Upper lobe of left lung (tissue), 6 donors: ENCODE measurements around the gene POLR3H. TPM values are rescaled to one million over a fixed set of nuclear protein-coding genes. Genes with fewer than 3 reads are reported as not detected.
A peak's percentile ranks its signal among the peaks of the same experiment; 100 is the strongest.

Experiments
- ATAC-seq, 2 donors: fragments of 200-7000 bp; cut with Tn5 transposase; one replicate each; pipeline ENCODE4 v1.9.1; 2022; ENCODE audit warnings: mild to moderate bottlenecking in 2 of 2, moderate library complexity in 2 of 2; ENCODE audit not compliant: low FRiP score in 2 of 2
- DNase-seq, 2 donors: peaks; one replicate each; pipeline ENCODE4 v3.0.0-alpha.2; 2019 to 2020
- H3K27ac ChIP-seq, 4 donors: fragments of 200-600 bp; sonication (generic); one replicate each; pipeline ENCODE4 v1.5.1; 2016 to 2019
- H3K27me3 ChIP-seq, 4 donors: fragments of 200-600 bp; sonication (generic); one replicate each; pipeline ENCODE4 v1.5.1; 2017 to 2019
- H3K36me3 ChIP-seq, 4 donors: fragments of 200-600 bp; sonication (generic); one replicate each; pipeline ENCODE4 v1.5.1; 2016 to 2019
- H3K4me1 ChIP-seq, 4 donors: fragments of 200-600 bp; sonication (generic); one replicate each; pipeline ENCODE4 v1.5.1; 2018 to 2019
- H3K4me3 ChIP-seq, 4 donors: fragments of 200-600 bp; sonication (generic); one replicate each; pipeline ENCODE4 v1.5.1; 2017 to 2019; ENCODE audit warnings: mild to moderate bottlenecking in 2 of 4, moderate library complexity in 1 of 4
- H3K9me3 ChIP-seq, 4 donors: fragments of 200-600 bp; sonication (generic); one replicate each; pipeline ENCODE4 v1.5.1; 2018 to 2019
- EP300 ChIP-seq, 4 donors: sonication (generic); formaldehyde crosslinking; IDR thresholded peaks; one replicate each; pipeline ENCODE4 v1.5.1; 2017; ENCODE audit warnings: antibody characterized with exemption in 4 of 4, control low read depth in 2 of 4
- POLR2A ChIP-seq, 4 donors: fragments of 450-650 bp; IDR thresholded peaks; one replicate each; pipeline ENCODE4 v1.5.1; 2016 to 2017; ENCODE audit warnings: antibody characterized with exemption in 4 of 4, mild to moderate bottlenecking in 2 of 4
- POLR2AphosphoS5 ChIP-seq, 2 donors: sonication (generic); formaldehyde crosslinking; IDR thresholded peaks; one replicate each; pipeline ENCODE4 v1.5.1; 2017; ENCODE audit warnings: antibody characterized with exemption in 2 of 2
- WGBS, 2 donors: methylation state at CpG; one replicate each; pipeline ENCODE4 v1.1.5; 2017 to 2018; 5-methylcytosine and 5-hydroxymethylcytosine counted together
- total RNA-seq, 6 donors: library from RNA; depleted of rRNA in 4 of 6; stranded (reverse); fragments of >200 nt in 4 of 6; gene quantifications; one replicate each; pipeline versions ENCODE4 v1.1.0 to v1.2.1, GENCODE V29; 2016 to 2021
- TF ChIP-seq, protein P1 (sequence below), 6 experiments: fragments of 450-650 bp in 4 of 6; fragments of 200-600 bp in 2 of 6; sonication (generic) in 2 of 6; IDR thresholded peaks; one replicate each; pipeline ENCODE4 v1.5.1; 2016 to 2019; ENCODE audit warnings: antibody characterized with exemption in 6 of 6
- donor health status: DM: no; HTN: no; CAD: no; lungs with moderate emphysema.
- donor health status: DM: no; HTN: yes; CAD: no; lungs with severe emphysema.

Gene POLR3H
- total RNA-seq, 6 donors from 2014 or later = 35.6 to 73.5 (median 53.0) TPM

DNA sequence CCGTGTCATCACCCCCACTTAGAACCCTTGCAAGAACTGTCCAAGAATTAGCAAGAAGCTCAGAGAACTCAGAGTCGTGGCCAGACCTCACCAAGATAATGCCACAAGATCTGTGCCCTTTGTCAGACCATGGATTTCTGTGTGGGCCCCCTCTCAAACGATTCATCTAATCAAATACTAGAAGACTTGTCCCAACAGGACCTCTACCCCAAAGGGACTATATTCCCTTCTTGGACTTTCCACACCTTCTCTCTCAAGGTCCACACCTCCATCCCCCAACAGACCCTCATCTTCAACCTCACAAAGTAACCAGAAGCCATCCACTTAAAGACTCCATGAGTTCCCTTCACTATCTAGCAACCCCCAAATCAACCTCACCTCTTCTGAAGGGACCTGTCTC, 2.8 kb downstream of the POLR3H start:
- Histone ChIP-seq H3K4me1 (peaks cover 26 to 49% (median 32%) of the 10 kb centered on the region in 4 donors), H3K4me3 (peak overlapping the region in 2 of 4 donors; percentile 89 to 95), H3K9me3 (no peaks in the 10 kb centered on the region), H3K27ac (peak overlapping the region in 1 of 4 donors; percentile 30), H3K36me3 (peaks cover 0 to 30% (median 17%) of the 10 kb centered on the region in 4 donors), H3K27me3 (no peaks in the 10 kb centered on the region)
- TF ChIP-seq POLR2AphosphoS5 (IDR thresholded peaks at IDR 0.05) = no peak
- no peak for TF ChIP-seq POLR2A (IDR thresholded peaks at IDR 0.05)
- WGBS, 2 donors = 67 to 73% methylated on average over 2 to 3 of the region's 3 CpGs
- DNase-seq = no peak
- no peak for ATAC-seq

DNA sequence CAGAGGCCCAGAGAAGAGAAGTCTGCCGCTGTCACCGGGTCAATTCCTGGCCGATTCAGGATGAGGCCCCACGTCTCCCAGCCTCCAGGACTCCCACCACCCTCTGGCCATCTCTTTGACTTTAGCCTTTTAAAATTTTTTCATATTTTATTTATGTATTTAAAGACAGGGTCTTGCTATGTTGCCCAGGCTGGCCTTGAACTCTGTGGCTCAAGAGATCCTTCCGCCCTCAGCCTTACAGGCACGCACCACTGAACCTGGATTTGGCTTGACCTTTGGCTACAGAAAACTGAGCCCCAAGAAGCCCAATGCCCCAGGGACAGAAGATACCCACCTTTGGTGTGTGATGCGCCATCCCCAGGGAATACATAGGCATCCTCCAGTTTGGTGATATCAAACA, 3.9 kb downstream of the POLR3H start:
- Histone ChIP-seq H3K9me3 (no peaks in the 10 kb centered on the region), H3K36me3 (peaks cover 0 to 32% (median 19%) of the 10 kb centered on the region in 4 donors), H3K4me3 (peak overlapping the region in 1 of 4 donors; percentile 4), H3K4me1 (peaks cover 26 to 38% (median 31%) of the 10 kb centered on the region in 4 donors), H3K27ac (no peak overlapping the region), H3K27me3 (no peaks in the 10 kb centered on the region)
- no peak for DNase-seq
- TF ChIP-seq EP300 (IDR thresholded peaks at IDR 0.05) (no peak), POLR2AphosphoS5 (IDR thresholded peaks at IDR 0.05) (no peak), POLR2A (IDR thresholded peaks at IDR 0.05) (no peak)
- TF ChIP-seq, protein P1, sequence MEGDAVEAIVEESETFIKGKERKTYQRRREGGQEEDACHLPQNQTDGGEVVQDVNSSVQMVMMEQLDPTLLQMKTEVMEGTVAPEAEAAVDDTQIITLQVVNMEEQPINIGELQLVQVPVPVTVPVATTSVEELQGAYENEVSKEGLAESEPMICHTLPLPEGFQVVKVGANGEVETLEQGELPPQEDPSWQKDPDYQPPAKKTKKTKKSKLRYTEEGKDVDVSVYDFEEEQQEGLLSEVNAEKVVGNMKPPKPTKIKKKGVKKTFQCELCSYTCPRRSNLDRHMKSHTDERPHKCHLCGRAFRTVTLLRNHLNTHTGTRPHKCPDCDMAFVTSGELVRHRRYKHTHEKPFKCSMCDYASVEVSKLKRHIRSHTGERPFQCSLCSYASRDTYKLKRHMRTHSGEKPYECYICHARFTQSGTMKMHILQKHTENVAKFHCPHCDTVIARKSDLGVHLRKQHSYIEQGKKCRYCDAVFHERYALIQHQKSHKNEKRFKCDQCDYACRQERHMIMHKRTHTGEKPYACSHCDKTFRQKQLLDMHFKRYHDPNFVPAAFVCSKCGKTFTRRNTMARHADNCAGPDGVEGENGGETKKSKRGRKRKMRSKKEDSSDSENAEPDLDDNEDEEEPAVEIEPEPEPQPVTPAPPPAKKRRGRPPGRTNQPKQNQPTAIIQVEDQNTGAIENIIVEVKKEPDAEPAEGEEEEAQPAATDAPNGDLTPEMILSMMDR (IDR thresholded peaks at IDR 0.05) = no peak
- WGBS, 2 donors = 94 to 96% methylated on average over 6 to 7 of the region's 7 CpGs
- ATAC-seq = no peak

DNA sequence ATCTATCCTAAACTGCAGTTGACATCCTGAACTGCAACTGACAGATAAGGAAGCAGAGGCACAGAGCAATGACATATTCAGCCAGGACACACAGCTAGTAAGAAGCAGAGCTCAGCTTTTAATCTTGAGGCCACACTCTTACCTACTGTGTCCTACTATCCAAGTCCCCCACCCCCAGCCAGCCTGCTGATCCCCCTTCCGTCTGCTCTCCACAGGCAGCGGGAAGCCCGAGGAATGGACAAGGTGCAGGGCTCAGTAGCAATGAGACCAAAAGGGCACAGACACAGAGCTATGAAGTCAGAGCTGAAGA, 4.3 kb downstream of the POLR3H start:
- Histone ChIP-seq H3K36me3 (peaks cover 0 to 34% (median 20%) of the 10 kb centered on the region in 4 donors), H3K27me3 (no peaks in the 10 kb centered on the region), H3K9me3 (no peaks in the 10 kb centered on the region), H3K27ac (no peak overlapping the region), H3K4me3 (no peak overlapping the region), H3K4me1 (peaks cover 23 to 34% (median 27%) of the 10 kb centered on the region in 4 donors)
- TF ChIP-seq, protein P1 (IDR thresholded peaks at IDR 0.05) = no peak
- ATAC-seq (no peak), DNase-seq (no peak)
- 88 to 91% methylated on average over 3 of the region's 3 CpGs for WGBS, 2 donors

DNA sequence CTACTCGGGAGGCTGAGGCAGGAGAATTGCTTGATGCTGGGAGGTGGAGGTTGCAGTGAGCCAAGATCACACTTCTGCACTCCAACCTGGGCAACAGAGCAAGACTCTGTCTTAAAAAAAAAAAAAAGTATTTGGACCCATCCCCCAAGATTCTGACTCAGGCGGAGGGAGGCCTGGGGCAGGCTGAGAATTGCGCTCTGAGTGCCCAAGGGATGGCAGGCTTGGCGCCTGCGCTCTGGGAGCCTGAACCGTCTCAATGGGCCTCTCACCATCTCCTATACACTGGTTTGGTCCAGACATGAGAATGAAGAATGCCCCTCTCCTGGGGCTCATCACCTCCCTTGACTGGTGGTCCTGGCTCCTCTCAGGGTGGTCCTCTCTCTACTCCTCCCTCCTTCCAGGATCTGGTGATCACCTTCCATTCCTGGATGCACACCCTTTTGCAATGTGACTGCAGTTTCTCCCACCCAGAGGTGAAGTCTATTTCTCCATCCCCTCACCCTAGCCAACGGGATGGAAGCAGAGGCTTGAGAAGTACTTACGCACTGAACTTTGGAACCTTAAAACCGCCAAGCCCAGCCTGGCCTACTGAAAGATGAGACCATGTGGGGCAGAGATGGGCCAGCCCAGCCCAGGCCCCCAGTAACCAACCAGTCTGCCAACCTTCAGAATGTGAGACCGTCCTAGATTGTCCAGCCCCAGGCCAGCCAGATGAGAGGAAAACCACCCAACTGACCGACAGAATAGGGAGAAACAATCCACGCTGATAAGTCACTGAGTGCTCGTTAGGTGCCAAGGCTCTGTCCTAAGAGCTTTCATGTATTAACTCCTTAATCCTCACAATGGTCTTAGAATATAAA, 4.9 kb downstream of the POLR3H start:
- Histone ChIP-seq H3K27ac (no peak overlapping the region), H3K4me3 (no peak overlapping the region), H3K4me1 (peaks cover 20 to 30% (median 23%) of the 10 kb centered on the region in 4 donors), H3K36me3 (peaks cover 0 to 40% (median 21%) of the 10 kb centered on the region in 4 donors), H3K27me3 (no peaks in the 10 kb centered on the region), H3K9me3 (no peaks in the 10 kb centered on the region)
- DNase-seq (no peak), ATAC-seq (no peak)
- WGBS, 2 donors = 72 to 74% methylated on average over 13 of the region's 13 CpGs
- TF ChIP-seq POLR2AphosphoS5 (IDR thresholded peaks at IDR 0.05) = no peak
- TF ChIP-seq POLR2A (IDR thresholded peaks at IDR 0.05) = no peak
- TF ChIP-seq EP300 (IDR thresholded peaks at IDR 0.05) = no peak
- TF ChIP-seq, protein P1 (IDR thresholded peaks at IDR 0.05) = no peak

DNA sequence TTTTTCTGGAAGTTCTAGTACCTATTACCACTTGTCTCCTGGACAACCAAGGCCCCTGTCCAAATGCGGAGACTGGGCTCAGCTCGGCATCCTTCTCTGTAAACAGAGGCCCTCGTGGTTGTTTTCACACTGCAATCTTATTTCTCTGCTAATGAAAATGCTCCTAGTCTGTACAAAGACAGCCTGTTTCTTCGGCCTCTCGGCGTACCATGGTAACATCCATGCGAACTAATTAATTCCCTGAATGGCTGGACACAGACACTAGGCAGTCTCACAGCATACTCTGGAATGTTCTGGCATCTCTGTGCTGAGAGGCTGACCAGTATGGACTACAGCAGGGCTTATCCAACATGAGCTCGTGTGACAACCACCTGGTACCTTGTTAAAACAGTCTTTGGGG, 5.7 kb downstream of the POLR3H start:
- H3K4me3 ChIP-seq = no peak overlapping the region
- H3K36me3 ChIP-seq = peaks cover 0 to 45% (median 26%) of the 10 kb centered on the region in 4 donors
- no peak for ATAC-seq
- WGBS, 2 donors = 91 to 92% methylated on average over 8 of the region's 8 CpGs
- no peak for TF ChIP-seq POLR2A (IDR thresholded peaks at IDR 0.05)
- TF ChIP-seq POLR2AphosphoS5 (IDR thresholded peaks at IDR 0.05) = no peak
- no peak for TF ChIP-seq EP300 (IDR thresholded peaks at IDR 0.05)
- TF ChIP-seq, protein P1 (IDR thresholded peaks at IDR 0.05) = no peak
- no peaks in the 10 kb centered on the region for H3K27me3 ChIP-seq
- H3K27ac ChIP-seq = no peak overlapping the region
- DNase-seq = no peak
- H3K4me1 ChIP-seq = peaks cover 19 to 28% (median 21%) of the 10 kb centered on the region in 4 donors
- H3K9me3 ChIP-seq = no peaks in the 10 kb centered on the region
